ENCODE results near the gene HDAC9.

The HDAC9 gene

DNA sequence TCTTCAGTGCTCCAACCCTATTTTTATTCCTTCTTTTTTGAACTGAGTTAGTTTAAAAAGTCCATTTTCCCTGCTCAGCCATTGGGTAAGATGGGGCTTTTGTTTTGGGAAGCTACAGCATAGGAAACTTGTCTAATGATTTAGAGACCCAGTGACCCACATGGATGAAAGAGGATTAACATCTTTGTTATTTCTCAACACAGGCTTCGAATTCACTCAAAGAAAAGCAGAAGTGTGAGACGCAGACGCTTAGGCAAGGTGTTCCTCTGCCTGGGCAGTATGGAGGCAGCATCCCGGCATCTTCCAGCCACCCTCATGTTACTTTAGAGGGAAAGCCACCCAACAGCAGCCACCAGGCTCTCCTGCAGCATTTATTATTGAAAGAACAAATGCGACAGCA lies 152.0 kb downstream of the HDAC9 start:
- no peak for ATAC-seq
- TF ChIP-seq ESRRG (CRISPR knock-in tag; IDR thresholded peaks at IDR 0.05), result no peak
- TF ChIP-seq TOX (CRISPR knock-in tag; IDR thresholded peaks at IDR 0.05; ENCODE audit: borderline replicate concordance), result no peak
- TF ChIP-seq, protein P1, sequence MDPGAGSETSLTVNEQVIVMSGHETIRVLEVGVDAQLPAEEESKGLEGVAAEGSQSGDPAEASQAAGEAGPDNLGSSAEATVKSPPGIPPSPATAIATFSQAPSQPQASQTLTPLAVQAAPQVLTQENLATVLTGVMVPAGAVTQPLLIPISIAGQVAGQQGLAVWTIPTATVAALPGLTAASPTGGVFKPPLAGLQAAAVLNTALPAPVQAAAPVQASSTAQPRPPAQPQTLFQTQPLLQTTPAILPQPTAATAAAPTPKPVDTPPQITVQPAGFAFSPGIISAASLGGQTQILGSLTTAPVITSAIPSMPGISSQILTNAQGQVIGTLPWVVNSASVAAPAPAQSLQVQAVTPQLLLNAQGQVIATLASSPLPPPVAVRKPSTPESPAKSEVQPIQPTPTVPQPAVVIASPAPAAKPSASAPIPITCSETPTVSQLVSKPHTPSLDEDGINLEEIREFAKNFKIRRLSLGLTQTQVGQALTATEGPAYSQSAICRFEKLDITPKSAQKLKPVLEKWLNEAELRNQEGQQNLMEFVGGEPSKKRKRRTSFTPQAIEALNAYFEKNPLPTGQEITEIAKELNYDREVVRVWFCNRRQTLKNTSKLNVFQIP (CRISPR knock-in tag; IDR thresholded peaks at IDR 0.05; ENCODE audit: borderline replicate concordance, low read depth), result no peak
- TF ChIP-seq ZNF565 (CRISPR knock-in tag; conservative IDR thresholded peaks at IDR 0.05; ENCODE audit: low read depth), result no peak
- no peak for TF ChIP-seq ZFP30 (CRISPR knock-in tag; IDR thresholded peaks at IDR 0.05)
- TF ChIP-seq GLIS3 (CRISPR knock-in tag; IDR thresholded peaks at IDR 0.05), result no peak
- no peak for TF ChIP-seq ARNTL (CRISPR knock-in tag; IDR thresholded peaks at IDR 0.05; ENCODE audit: borderline replicate concordance, low read depth)
- no peak for TF ChIP-seq PPARA (CRISPR knock-in tag; IDR thresholded peaks at IDR 0.05; ENCODE audit: borderline replicate concordance)
- TF ChIP-seq TCF4 (CRISPR knock-in tag; IDR thresholded peaks at IDR 0.05; ENCODE audit: borderline replicate concordance), result no peak
- TF ChIP-seq OSR1 (CRISPR knock-in tag; IDR thresholded peaks at IDR 0.05), result no peak
- no peak for TF ChIP-seq BACH2 (CRISPR knock-in tag; IDR thresholded peaks at IDR 0.05; ENCODE audit: borderline replicate concordance)
- TF ChIP-seq CSDC2 (CRISPR knock-in tag; IDR thresholded peaks at IDR 0.05), result no peak
- no peak for TF ChIP-seq SNAI2 (CRISPR knock-in tag; IDR thresholded peaks at IDR 0.05)
- TF ChIP-seq PATZ1 (CRISPR knock-in tag; IDR thresholded peaks at IDR 0.05; ENCODE audit: borderline replicate concordance), result no peak
- no peak for TF ChIP-seq ISL1 (CRISPR knock-in tag; IDR thresholded peaks at IDR 0.05)
- TF ChIP-seq, protein P2, sequence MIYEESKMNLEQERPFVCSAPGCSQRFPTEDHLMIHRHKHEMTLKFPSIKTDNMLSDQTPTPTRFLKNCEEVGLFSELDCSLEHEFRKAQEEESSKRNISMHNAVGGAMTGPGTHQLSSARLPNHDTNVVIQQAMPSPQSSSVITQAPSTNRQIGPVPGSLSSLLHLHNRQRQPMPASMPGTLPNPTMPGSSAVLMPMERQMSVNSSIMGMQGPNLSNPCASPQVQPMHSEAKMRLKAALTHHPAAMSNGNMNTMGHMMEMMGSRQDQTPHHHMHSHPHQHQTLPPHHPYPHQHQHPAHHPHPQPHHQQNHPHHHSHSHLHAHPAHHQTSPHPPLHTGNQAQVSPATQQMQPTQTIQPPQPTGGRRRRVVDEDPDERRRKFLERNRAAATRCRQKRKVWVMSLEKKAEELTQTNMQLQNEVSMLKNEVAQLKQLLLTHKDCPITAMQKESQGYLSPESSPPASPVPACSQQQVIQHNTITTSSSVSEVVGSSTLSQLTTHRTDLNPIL (CRISPR knock-in tag; IDR thresholded peaks at IDR 0.05; ENCODE audit: low read depth), result no peak
- no peak for TF ChIP-seq CSRNP3 (CRISPR knock-in tag; IDR thresholded peaks at IDR 0.05)
- no peak for TF ChIP-seq ZC3H10 (CRISPR knock-in tag; IDR thresholded peaks at IDR 0.05)
- TF ChIP-seq, protein P3, sequence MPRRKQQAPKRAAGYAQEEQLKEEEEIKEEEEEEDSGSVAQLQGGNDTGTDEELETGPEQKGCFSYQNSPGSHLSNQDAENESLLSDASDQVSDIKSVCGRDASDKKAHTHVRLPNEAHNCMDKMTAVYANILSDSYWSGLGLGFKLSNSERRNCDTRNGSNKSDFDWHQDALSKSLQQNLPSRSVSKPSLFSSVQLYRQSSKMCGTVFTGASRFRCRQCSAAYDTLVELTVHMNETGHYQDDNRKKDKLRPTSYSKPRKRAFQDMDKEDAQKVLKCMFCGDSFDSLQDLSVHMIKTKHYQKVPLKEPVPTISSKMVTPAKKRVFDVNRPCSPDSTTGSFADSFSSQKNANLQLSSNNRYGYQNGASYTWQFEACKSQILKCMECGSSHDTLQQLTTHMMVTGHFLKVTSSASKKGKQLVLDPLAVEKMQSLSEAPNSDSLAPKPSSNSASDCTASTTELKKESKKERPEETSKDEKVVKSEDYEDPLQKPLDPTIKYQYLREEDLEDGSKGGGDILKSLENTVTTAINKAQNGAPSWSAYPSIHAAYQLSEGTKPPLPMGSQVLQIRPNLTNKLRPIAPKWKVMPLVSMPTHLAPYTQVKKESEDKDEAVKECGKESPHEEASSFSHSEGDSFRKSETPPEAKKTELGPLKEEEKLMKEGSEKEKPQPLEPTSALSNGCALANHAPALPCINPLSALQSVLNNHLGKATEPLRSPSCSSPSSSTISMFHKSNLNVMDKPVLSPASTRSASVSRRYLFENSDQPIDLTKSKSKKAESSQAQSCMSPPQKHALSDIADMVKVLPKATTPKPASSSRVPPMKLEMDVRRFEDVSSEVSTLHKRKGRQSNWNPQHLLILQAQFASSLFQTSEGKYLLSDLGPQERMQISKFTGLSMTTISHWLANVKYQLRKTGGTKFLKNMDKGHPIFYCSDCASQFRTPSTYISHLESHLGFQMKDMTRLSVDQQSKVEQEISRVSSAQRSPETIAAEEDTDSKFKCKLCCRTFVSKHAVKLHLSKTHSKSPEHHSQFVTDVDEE (CRISPR knock-in tag; IDR thresholded peaks at IDR 0.05), result no peak

GRCh38 chr7:18648849-18649758 lies 153.6 kb downstream of the HDAC9 start:
- no peak for TF ChIP-seq ZFP30 (CRISPR knock-in tag; IDR thresholded peaks at IDR 0.05)
- TF ChIP-seq RARB (CRISPR knock-in tag; IDR thresholded peaks at IDR 0.05), result no peak
- TF ChIP-seq, protein P1 (CRISPR knock-in tag; IDR thresholded peaks at IDR 0.05; ENCODE audit: borderline replicate concordance, low read depth), result no peak

More at GRCh38 chr7:18648849-18649758, 153.6 kb downstream of the HDAC9 start:
- ATAC-seq, result no peak

All from SK-N-SH treated with all-trans-retinoic acid at 6 μM for 48 hours (cell line).